ENCODE results near the gene TMEM129.
A peak's percentile ranks its signal among the peaks of the same experiment; 100 is the strongest.

The TMEM129 gene

DNA sequence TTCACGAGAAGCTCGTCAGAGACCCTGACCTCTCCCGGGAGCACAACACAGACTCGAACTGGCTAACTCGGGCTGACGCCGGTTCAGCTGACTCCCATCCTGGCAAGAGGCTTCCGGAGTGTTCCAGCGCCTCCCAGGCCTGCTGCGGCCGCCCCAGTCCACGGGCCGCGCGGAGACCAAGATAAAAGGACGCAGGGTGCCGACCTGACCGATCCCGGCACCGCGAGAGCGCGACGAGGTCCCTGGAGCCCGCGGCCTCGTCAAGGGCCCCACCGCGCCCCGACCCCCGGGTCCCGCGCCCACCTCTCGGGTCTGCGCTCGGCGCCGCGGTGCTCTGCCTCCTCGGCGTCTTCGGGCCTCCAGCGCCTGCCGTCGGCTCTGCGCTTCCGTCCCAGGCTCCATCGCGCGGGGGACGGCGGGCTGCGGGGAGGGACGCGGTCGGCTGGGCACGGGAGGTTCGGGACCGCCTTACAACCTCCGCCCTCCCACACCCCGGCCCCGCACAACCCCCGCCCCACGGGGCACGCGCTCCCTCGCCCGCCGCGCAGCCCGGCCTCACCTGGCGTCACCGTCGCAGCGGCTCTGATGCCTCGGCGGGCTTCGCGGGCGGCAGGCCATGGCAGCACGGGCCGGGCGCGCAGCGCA, 9.4 kb downstream of the TMEM129 start:
- Histone ChIP-seq H3K4me1 (ENCODE audit: insufficient read depth, low read length) (peaks cover 72% of the 10 kb centered on the region), H3K4me2 (ENCODE audit: insufficient read depth, low read length) (peak overlapping the region; percentile 82), H3K36me3 (ENCODE audit: insufficient read depth, low read length) (peaks cover 82% of the 10 kb centered on the region), H4K20me1 (ENCODE audit: insufficient read depth, low read length) (peaks cover 60% of the 10 kb centered on the region), H2AFZ (ENCODE audit: low read depth, low read length) (peak overlapping the region; percentile 82), H3K4me3 (ENCODE audit: low read depth in 1 of 2, low read length in 2 of 2) (peak overlapping the region; percentile 88 to 92), H3K79me2 (ENCODE audit: insufficient read depth, low read length) (peaks cover 96% of the 10 kb centered on the region), H3K9ac (ENCODE audit: low read depth, low read length) (peak overlapping the region; percentile 80), H3K9me3 (ENCODE audit: insufficient read depth, low read length, severe bottlenecking) (no peaks in the 10 kb centered on the region), H3K27me3 (ENCODE audit: insufficient read depth, low read length, poor library complexity) (no peaks in the 10 kb centered on the region), H3K27ac (ENCODE audit: low read length) (peak overlapping the region; percentile 95)
- peak; percentile 18 for ATAC-seq (ENCODE audit: insufficient read depth, low read depth)
- peak; percentile 50 for DNase-seq
- TF ChIP-seq EZH2 (IDR thresholded peaks at IDR 0.05; ENCODE audit: borderline replicate concordance, low read depth, low read length, severe bottlenecking) (no peak), CTCF (IDR thresholded peaks at IDR 0.05; ENCODE audit: borderline replicate concordance, extremely low read depth, low read length, poor library complexity, severe bottlenecking) (no peak)

DNA sequence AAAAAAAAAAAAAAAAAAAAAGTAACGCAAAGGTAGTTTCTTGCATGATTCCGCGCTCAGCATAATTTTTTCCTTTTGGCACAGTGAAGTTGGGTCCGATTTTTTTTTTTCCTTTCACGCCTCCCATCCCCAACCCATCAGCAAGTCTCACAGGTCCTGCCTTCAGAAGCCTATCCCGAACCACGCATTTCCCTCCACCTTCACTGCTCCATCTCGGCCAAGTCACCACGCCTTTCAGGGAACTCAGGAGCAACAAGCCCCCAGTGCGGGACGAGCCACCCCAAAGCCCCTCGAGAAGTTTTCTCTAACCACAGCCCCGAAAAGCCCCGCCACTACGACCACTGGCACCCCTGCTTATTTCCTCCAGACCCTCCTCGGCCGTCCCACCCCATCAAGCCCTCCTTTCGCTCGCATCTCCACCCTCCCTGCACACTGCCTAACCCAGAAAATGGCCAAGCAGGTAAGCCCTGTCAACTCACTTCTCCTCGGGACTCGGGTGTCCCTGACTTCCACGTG, 10.0 kb downstream of the TMEM129 start:
- no peak for ATAC-seq (ENCODE audit: insufficient read depth, low read depth)
- H2AFZ ChIP-seq (ENCODE audit: low read depth, low read length), result peak overlapping the region; percentile 82
- H3K27ac ChIP-seq (ENCODE audit: low read length), result peak overlapping the region; percentile 95

DNA sequence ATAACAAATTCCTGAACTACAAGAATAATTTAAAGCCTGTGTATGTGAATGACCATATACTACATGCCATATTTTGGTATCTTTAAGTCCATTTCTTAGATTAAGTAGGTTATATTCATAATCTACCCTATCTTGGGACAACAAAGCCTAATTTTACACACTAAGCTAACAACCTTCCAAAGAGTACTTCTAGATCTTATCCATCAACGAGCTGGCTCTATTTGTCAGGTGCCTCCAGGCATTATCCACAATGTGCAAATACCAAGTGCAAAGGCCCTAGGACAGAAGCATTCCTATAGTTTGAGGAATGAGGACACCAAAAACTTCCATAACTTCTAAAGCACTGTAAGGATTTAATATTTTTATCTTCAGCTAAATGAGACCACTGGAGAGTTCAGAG, 12.5 kb downstream of the TMEM129 start:
- H3K4me2 ChIP-seq (ENCODE audit: insufficient read depth, low read length), result peak overlapping the region; percentile 82
- H2AFZ ChIP-seq (ENCODE audit: low read depth, low read length), result no peak overlapping the region
- H4K20me1 ChIP-seq (ENCODE audit: insufficient read depth, low read length), result peaks cover 66% of the 10 kb centered on the region
- H3K4me1 ChIP-seq (ENCODE audit: insufficient read depth, low read length), result peaks cover 55% of the 10 kb centered on the region
- H3K4me3 ChIP-seq (ENCODE audit: low read depth in 1 of 2, low read length in 2 of 2), result peak overlapping the region in 1 of 2 experiments; percentile 7; a peak in 1 of 4 replicates
- H3K27me3 ChIP-seq (ENCODE audit: insufficient read depth, low read length, poor library complexity), result no peaks in the 10 kb centered on the region
- peaks cover 83% of the 10 kb centered on the region for H3K36me3 ChIP-seq (ENCODE audit: insufficient read depth, low read length)
- TF ChIP-seq CTCF (IDR thresholded peaks at IDR 0.05; ENCODE audit: borderline replicate concordance, extremely low read depth, low read length, poor library complexity, severe bottlenecking) (no peak), EZH2 (IDR thresholded peaks at IDR 0.05; ENCODE audit: borderline replicate concordance, low read depth, low read length, severe bottlenecking) (no peak)
- ATAC-seq (ENCODE audit: insufficient read depth, low read depth) (no peak), DNase-seq (no peak)
- H3K9ac ChIP-seq (ENCODE audit: low read depth, low read length), result peak overlapping the region; percentile 80; the same call in 1 of the 2 replicates
- H3K27ac ChIP-seq (ENCODE audit: low read length), result no peak overlapping the region
- no peaks in the 10 kb centered on the region for H3K9me3 ChIP-seq (ENCODE audit: insufficient read depth, low read length, severe bottlenecking)
- H3K79me2 ChIP-seq (ENCODE audit: insufficient read depth, low read length), result peaks cover 96% of the 10 kb centered on the region

More for the DNA sequence above, 10.0 kb downstream of the TMEM129 start:
- H3K79me2 ChIP-seq (ENCODE audit: insufficient read depth, low read length), result peaks cover 96% of the 10 kb centered on the region
- no peak for TF ChIP-seq EZH2 (IDR thresholded peaks at IDR 0.05; ENCODE audit: borderline replicate concordance, low read depth, low read length, severe bottlenecking)
- TF ChIP-seq CTCF (IDR thresholded peaks at IDR 0.05; ENCODE audit: borderline replicate concordance, extremely low read depth, low read length, poor library complexity, severe bottlenecking), result no peak
- H3K9me3 ChIP-seq (ENCODE audit: insufficient read depth, low read length, severe bottlenecking), result no peaks in the 10 kb centered on the region
- peaks cover 60% of the 10 kb centered on the region for H4K20me1 ChIP-seq (ENCODE audit: insufficient read depth, low read length)
- H3K36me3 ChIP-seq (ENCODE audit: insufficient read depth, low read length), result peaks cover 82% of the 10 kb centered on the region
- peaks cover 72% of the 10 kb centered on the region for H3K4me1 ChIP-seq (ENCODE audit: insufficient read depth, low read length)
- no peaks in the 10 kb centered on the region for H3K27me3 ChIP-seq (ENCODE audit: insufficient read depth, low read length, poor library complexity)
- H3K9ac ChIP-seq (ENCODE audit: low read depth, low read length), result peak overlapping the region; percentile 80
- peak overlapping the region; percentile 82 for H3K4me2 ChIP-seq (ENCODE audit: insufficient read depth, low read length)
- DNase-seq, result no peak
- peak overlapping the region; percentile 88 to 92 for H3K4me3 ChIP-seq (ENCODE audit: low read depth in 1 of 2, low read length in 2 of 2)
